Mucosa of descending colon (tissue), 3 donors: ENCODE data around the gene CDH8. TPM values are rescaled to one million over a fixed set of nuclear protein-coding genes. Genes with fewer than 3 reads are reported as not detected.

ENCODE experiments used
- ATAC-seq: fragments of 200-7000 bp; cut with Tn5 transposase; one replicate; pipeline ENCODE4 v1.9.1; 2020; ENCODE audit warnings: mild to moderate bottlenecking, moderate library complexity
- DNase-seq, 3 donors: peaks; one replicate each; pipeline ENCODE4 v3.0.0-alpha.2; 2020
- H3K36me3 ChIP-seq: fragments of 200-600 bp; one replicate; pipeline ENCODE4 v1.8.0; 2021; ENCODE audit warnings: low read depth, mild to moderate bottlenecking
- H3K4me1 ChIP-seq: fragments of 200-600 bp; one replicate; pipeline ENCODE4 v1.8.0; 2021; ENCODE audit warnings: low read depth, mild to moderate bottlenecking
- H3K4me3 ChIP-seq: fragments of 200-600 bp; one replicate; pipeline ENCODE4 v1.8.0; 2021; ENCODE audit warnings: mild to moderate bottlenecking
- H3K9me3 ChIP-seq: fragments of 200-600 bp; one replicate; pipeline ENCODE4 v1.8.0; 2021; ENCODE audit warnings: mild to moderate bottlenecking
- intact Hi-C, 2 donors: fragments of 100-400 bp; cut with DNase I in 1 of 2; cut with micrococcal nuclease in 1 of 2; formaldehyde crosslinking; loops; one replicate each; pipeline versions ENCODE4 v1.11.0 to v1.11.1; 2022; cut with DNase I, micrococcal nuclease
- total RNA-seq, 3 donors: library from RNA; stranded (reverse); fragmentation: NEBNext Ultra II Directional in 2 of 3; extraction: Animal tissue kit (Norgen Biotek cat#: 25700) in 2 of 3; gene quantifications; one replicate each; pipeline versions ENCODE4 v1.2.1 to v1.2.4, GENCODE V29; 2021 to 2023
- TF ChIP-seq, protein P1 (sequence below): fragments of 200-600 bp; IDR thresholded peaks from one replicate; pipeline ENCODE4 v1.8.0; 2022; ENCODE audit warnings: antibody characterized with exemption, mild to moderate bottlenecking
- donor health status: DM: no; HTN: no; CAD: no; lungs with moderate emphysema.
- donor health status: DM: no; HTN: no; CAD: no.
- donor health status: DM: no; HTN: yes; CAD: no.

The CDH8 gene
- total RNA-seq, 3 donors from 2014 or later: 0.16 to 1.2 TPM; not detected in 1

DNA sequence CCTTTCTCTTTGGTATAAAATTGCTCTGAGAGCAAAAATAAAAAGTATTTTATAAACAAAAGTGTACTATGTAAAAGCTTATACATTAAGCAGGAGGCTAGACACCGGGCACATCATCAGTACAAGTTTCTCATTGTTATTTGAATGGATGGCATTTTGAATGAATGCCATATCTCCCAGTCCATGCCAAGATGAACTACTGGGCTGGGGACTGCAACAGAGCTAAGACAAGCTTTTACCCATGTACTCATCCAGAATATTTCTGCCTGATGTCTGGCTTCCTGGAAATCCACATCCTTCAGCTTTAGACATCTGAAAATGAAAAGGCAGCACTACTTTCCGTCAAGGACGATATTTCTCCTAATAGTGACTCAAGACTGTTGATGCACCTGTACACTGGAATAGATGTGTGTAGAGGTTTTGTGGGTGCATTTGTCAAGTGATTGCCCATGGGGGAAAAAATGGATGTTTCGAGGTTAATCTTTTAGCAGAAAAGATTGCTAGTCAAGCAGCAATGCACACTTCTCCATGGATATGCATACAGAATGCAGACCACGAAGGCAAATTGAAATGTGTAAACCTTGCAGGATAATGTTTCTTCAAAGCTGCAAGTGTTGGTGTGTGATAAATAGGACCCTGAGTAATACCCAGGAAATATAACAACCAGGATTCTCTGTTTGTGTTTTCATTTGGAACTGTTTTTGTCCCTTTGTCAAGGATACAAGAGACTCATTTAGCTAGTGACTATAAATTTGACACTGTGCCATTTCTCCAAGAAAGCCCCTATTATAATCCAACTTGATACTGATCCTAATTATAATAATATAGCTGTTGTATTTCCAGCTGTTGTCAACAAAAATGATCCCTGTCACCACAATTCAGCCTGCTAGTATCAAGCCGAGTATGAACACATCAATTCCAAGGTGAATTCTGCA, 173.8 kb downstream of the CDH8 start:
- ATAC-seq: no peak
- intact Hi-C loops: no loop called here
- no peak overlapping the region for H3K4me3 ChIP-seq
- no peaks in the 10 kb centered on the region for H3K4me1 ChIP-seq
- no peak for DNase-seq
- H3K9me3 ChIP-seq: peaks cover 2% of the 10 kb centered on the region
- TF ChIP-seq, protein P1, sequence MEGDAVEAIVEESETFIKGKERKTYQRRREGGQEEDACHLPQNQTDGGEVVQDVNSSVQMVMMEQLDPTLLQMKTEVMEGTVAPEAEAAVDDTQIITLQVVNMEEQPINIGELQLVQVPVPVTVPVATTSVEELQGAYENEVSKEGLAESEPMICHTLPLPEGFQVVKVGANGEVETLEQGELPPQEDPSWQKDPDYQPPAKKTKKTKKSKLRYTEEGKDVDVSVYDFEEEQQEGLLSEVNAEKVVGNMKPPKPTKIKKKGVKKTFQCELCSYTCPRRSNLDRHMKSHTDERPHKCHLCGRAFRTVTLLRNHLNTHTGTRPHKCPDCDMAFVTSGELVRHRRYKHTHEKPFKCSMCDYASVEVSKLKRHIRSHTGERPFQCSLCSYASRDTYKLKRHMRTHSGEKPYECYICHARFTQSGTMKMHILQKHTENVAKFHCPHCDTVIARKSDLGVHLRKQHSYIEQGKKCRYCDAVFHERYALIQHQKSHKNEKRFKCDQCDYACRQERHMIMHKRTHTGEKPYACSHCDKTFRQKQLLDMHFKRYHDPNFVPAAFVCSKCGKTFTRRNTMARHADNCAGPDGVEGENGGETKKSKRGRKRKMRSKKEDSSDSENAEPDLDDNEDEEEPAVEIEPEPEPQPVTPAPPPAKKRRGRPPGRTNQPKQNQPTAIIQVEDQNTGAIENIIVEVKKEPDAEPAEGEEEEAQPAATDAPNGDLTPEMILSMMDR: no peak
- no peaks in the 10 kb centered on the region for H3K36me3 ChIP-seq

DNA sequence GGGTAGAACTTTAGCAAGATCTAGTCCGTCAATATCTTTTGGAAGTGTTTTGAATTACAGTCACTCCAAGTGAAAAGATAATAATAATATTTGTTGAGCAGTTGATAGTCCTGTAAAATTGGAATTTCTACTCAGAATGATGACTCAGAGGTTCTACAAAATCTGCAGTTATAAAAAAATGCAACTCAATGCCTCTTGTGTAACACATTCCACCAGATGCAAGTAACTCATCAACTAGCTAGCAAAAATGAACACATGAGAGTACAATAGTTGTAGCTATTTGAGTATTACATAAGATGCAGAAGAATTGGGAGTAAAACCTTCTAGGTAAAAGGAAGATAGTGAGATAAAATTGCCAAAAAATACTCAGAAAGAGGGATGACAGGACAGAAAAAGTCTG, 177.2 kb downstream of the CDH8 start:
- intact Hi-C loops: no loop called here
- no peak overlapping the region for H3K4me3 ChIP-seq
- TF ChIP-seq, protein P1: no peak
- ATAC-seq (no peak), DNase-seq (no peak)
- no peaks in the 10 kb centered on the region for H3K9me3 ChIP-seq
- H3K4me1 ChIP-seq: no peaks in the 10 kb centered on the region
- no peaks in the 10 kb centered on the region for H3K36me3 ChIP-seq

DNA sequence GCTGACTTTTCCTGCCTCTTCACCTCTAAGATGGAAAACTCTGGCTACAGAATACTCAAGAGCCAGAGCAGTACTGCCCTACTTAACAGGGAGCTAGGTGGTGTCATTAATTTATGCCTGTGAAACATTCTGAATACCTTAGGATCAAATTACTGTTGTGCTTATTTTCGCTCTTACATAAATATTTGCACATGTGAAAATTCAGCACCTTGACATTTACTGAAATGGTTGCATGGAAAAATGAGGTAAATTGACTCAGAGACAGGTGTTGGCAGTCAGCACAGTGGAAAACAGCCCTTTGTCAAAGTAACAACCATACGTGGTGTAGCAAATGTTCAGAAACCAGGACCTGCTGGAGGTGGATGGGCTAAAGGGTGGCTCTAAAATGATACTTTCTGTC, 193.6 kb downstream of the CDH8 start:
- Histone ChIP-seq H3K36me3 (no peaks in the 10 kb centered on the region), H3K4me3 (no peak overlapping the region), H3K9me3 (no peaks in the 10 kb centered on the region), H3K4me1 (no peaks in the 10 kb centered on the region)
- DNase-seq: no peak
- ATAC-seq: no peak
- intact Hi-C loops: no loop called here
- TF ChIP-seq, protein P1: no peak

DNA sequence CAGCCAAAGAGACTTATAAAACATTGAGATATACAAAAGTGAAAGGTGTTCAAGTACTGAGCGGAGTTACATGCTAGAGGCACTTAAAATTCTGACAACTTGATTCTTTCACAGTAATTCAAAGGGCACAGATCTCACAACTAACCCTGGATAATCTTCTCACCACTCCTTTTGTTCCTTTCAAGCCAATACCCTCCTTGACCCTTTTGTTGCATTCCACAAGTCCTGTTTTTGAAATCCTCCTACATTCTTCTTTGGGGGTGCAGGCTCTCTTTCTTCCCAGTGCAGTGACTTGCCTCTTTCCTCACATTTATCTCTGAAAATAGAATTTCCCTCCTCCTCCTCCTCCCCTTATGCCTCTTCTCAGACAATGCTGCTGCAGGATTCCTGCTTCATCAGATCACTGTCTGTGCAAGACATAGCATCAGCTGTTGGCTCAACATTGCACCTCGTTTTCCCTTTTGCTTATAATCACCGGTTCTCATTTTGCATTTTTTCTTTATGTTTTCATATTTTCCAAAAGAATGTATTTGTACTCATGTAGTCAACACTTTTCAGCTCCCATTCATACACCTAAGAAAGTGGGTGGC, 199.3 kb downstream of the CDH8 start:
- H3K9me3 ChIP-seq: no peaks in the 10 kb centered on the region
- no peaks in the 10 kb centered on the region for H3K36me3 ChIP-seq
- intact Hi-C loops: no loop called here
- DNase-seq (no peak), ATAC-seq (no peak)
- no peak overlapping the region for H3K4me3 ChIP-seq
- TF ChIP-seq, protein P1: no peak
- H3K4me1 ChIP-seq: no peaks in the 10 kb centered on the region

DNA sequence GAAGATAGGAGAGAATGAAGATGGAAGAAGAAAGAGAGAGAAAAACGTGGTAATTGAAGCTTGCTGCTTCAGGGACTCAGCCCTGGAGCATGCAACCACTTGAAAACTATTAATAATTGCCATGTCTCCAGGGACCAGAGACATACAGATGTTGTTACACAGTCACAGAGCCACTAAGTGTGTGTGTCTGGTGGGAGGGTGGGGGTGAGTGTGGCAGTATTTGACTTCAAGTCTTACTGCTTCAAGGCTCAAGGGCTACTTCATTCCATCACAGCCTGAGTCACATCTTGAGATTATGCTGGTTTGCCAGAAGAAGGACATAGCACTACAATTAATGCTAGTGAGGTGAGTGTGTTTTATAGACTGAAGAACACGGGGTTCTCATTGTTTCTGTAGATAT, 202.2 kb downstream of the CDH8 start:
- ATAC-seq: no peak
- Histone ChIP-seq H3K9me3 (no peaks in the 10 kb centered on the region), H3K4me1 (no peaks in the 10 kb centered on the region), H3K36me3 (no peaks in the 10 kb centered on the region), H3K4me3 (no peak overlapping the region)
- TF ChIP-seq, protein P1: no peak
- no peak for DNase-seq
- intact Hi-C loops: no loop called here
